ENCODE results near the gene KIF25.
"Not testable (repeated sequence)": the region's sequence is repeated elsewhere in the genome, so short reads cannot be mapped to it uniquely, and the experiment has no call there.

Gene KIF25

DNA sequence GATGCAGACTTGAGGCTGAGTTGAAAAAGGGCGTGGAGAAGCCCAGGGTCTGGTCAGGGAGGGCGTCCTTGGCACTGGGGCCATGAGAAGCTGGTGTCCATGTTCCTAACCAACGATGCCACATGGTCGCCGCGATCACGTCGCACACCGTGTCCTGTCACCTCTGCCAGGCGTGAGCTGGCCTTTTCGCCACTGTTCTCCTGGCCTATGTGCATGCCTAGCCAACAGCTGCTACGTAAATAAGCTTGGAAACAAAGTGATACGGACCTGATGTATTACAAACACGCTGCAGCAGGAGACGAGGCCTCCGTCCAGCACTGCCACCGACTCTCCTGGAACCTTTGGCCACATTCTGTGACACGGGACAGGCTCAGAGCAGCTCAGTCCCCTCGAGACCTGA, 22.0 kb upstream of the KIF25 start:
- DNase-seq (ENCODE audit: low read depth): no peak

GRCh38 chr6:167976116-167976657, 21.3 kb upstream of the KIF25 start:
- not testable (repeated sequence) for DNase-seq (ENCODE audit: low read depth)

DNA sequence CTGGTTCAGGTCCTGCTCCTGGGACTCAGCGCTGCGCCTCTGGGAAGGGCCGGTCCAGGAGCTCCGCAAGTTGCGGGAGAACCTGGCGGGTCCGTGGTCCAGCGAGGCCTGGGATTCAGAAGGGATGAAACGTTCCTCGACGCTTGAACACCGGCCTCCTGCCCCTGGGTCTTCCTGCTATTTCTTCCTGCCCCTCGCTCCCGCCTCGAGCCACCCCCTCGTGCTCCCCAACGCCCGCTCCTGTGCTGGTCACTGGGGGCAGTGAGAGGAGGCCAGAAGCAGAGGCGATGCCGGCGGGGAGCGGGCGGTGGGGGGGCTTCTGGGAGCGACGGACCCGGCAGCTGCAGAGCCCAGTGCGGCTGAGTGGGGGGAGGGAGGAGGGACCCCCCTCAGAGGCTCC, 20.8 kb upstream of the KIF25 start:
- no peak for DNase-seq (ENCODE audit: low read depth)

- DNase-seq (ENCODE audit: low read depth): no peak
Observed at GRCh38 chr6:167977717-167978467, 19.6 kb upstream of the KIF25 start.

GRCh38 chr6:167978607-167979006, 18.9 kb upstream of the KIF25 start:
- DNase-seq (ENCODE audit: low read depth): no peak

- no peak for DNase-seq (ENCODE audit: low read depth)
Observed at GRCh38 chr6:167979436-167980139, 17.9 kb upstream of the KIF25 start.

GRCh38 chr6:167980911-167981580, 16.4 kb upstream of the KIF25 start:
- DNase-seq (ENCODE audit: low read depth): no peak

DNA sequence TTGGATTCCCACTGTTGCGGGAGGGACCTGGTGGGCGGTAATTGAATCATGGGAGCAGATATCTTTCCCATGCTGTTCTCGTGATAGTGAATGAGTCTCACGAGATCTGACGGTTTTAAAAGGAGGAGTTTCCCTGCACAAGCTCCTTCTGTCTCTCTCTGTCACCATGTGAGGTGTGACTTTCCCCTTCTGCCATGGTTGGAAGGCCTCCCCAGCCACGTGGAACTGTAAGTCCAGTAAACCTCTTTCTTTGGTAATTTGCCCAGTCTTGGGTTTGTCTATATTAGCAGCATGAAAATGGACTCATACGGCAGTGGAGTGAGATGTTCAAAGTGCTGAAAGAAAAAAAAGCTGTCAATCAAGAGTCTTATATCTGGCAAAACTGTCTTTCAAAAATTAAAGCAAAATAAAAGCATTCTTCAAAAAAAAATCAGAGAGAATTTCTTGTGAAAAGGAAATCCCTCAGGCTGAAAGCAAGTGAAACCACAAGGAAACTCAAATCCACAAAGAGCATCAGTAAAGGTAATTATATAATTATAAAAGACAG, 15.5 kb upstream of the KIF25 start:
- DNase-seq (ENCODE audit: low read depth): no peak

- DNase-seq (ENCODE audit: low read depth): no peak
Observed at GRCh38 chr6:167984144-167984719, 13.2 kb upstream of the KIF25 start.

DNA sequence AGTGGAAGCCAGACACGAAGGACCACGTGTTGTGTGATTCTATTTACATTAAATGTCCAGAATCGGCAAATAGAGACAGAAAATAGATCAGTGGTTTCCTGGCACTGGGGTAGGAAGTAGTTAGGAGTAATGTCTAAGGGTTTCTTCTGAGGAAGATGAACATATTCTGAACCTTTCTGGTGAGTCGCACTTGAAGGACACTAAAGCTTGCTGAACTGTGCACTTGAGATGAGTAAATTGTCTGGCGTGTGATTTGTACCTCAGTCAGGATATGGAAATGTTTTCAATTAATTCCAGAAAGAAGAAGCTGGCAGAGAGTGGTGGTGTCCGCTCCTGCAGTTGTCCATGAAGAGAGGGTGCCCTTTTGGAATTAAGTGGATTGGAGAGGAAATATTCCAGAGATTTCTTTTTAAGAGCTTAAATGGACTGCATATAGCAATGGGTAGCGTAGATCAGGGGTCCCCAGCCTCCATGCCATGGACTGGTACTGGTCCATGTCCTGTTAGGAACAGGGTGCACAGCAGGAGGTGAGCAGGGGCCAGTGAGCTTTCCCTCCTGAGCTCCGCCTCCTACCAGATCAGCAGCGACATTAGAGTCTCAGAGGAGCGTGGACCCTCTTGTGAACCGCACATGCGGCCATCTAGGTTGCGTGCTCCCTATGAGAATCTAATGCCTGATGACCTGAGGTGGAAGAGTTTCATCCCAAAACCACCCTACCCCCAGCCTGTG, 12.4 kb upstream of the KIF25 start:
- no peak for DNase-seq (ENCODE audit: low read depth)

GRCh38 chr6:167985911-167986595, 11.4 kb upstream of the KIF25 start:
- no peak for DNase-seq (ENCODE audit: low read depth)

GRCh38 chr6:167987396-167988153, 9.9 kb upstream of the KIF25 start:
- no peak for DNase-seq (ENCODE audit: low read depth)

DNA sequence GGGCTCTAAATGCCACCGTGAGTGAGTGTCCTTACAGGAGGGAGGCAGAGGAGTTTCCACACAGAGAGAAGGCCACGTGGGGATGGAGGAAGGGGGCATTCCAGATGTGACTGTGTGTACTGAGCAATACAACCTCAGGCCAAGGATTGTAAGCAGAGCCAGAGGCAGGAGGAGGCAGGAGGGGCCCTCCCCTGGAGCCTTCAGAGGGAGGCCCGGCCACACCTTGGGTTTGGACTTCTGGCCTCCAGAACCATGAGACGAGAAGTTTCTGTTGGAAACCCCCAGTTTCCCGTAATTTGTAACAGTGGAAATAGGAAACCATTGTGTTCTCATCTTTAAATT, 9.3 kb upstream of the KIF25 start:
- no peak for DNase-seq (ENCODE audit: low read depth)

GRCh38 chr6:167988945-167989841, 8.3 kb upstream of the KIF25 start:
- no peak for DNase-seq (ENCODE audit: low read depth)

GRCh38 chr6:167990016-167990945, 7.2 kb upstream of the KIF25 start:
- no peak for DNase-seq (ENCODE audit: low read depth)

DNA sequence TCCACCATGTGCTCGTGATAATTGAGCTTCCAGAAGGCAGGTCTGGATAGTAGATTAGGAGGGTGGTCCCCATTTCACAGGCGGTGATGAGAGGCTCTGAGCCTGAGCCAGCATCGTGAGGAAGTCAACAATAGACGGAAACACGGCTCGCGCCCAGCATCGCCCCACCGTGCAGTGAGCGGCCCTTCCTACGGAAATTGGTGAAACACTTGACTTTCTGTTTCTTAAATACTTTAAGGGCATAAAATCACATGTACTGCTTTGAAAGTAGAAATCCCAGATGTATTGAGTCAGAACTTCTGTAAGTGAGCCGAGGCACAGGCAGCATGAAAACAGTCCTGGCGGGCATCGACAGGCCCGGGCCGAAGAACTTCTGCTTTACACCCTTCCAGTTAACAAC, 4.3 kb upstream of the KIF25 start:
- DNase-seq (ENCODE audit: low read depth): no peak

GRCh38 chr6:167993831-167994230, 3.6 kb upstream of the KIF25 start:
- DNase-seq (ENCODE audit: low read depth): no peak

DNA sequence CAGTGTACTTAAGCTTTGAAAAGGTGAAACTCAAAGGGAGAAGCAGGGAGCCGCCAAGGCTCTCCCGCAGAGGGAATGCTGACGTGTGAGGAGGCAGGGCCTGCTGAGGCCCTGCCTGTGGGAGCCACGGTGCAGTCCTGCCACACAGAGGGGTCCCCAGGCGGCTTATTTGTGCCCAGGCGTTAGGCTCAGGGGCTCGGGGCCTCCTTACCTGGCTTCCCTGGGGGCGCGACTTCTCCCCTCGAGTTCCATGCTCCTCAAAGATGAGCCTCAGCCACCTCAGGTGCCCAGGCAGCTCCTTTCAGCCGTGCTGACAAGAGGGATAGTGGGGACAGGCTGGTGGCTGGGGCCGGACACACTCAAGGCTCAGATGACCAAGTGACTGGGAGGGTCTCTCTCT, 2.2 kb upstream of the KIF25 start:
- DNase-seq (ENCODE audit: low read depth): no peak

All from HS-5 (cell line).